Measurements from ENCODE around the gene MRPL41. TPM values are rescaled to one million over a fixed set of nuclear protein-coding genes. Genes with fewer than 3 reads are reported as not detected.
A peak's percentile ranks its signal among the peaks of the same experiment; 100 is the strongest.
"Not testable (repeated sequence)": the region's sequence is repeated elsewhere in the genome, so short reads cannot be mapped to it uniquely, and the experiment has no call there.

MRPL41 gene
- 10 to 100 TPM; 10.6 to 16.4 (median 14.7) TPM for polyA plus RNA-seq (ENCODE audit: insufficient read length in 3 of 3)

DNA sequence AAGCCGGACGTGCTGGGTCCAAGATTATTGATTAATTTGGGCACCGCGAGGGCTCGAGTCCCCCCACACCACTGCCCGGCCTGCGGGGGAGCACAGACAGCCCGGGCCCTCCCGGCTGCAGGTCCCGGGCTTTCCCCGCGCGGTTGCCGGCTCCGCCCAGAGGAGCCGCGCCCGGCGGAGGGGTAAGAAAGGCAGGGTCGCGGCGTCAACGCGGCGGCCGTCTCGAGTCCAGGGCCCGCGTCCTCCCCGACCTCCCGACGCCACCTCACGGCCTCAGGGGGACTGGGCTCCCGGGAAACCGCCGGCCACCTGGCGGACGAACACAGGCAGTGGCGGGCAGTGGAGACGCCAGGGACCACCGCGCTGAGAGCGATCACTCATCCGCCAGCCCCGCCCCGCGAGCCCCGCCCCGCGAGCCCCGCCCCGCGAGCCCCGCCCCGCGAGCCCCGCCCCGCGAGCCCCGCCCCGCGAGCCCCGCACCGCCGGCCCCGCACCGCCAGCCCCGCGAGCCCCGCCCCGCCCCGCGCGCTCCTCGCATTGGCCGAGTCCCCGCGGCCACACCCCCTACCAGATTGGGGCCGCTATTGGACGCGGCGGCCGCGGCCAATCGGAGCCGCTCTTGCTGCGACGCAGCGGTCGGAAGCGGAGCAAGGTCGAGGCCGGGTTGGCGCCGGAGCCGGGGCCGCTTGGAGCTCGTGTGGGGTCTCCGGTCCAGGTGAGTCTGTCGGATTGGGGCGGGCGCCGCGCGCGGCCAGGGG lies at the start of gene MRPL41:
MRPL41 (plus strand) TSS at position 616 of the 758 bp plus-strand sequence. CDS start 203 bp downstream, outside the sequence.
- DNase-seq (ENCODE audit: low read depth in 3 of 3, low spot score in 2 of 3): peak; percentile 37 to 75 (median 43)

GRCh38 chr9:137502008-137502911 lies 49.4 kb upstream of the MRPL41 start:
- DNase-seq (ENCODE audit: low read depth in 3 of 3, low spot score in 2 of 3): no peak

- no peak for DNase-seq (ENCODE audit: low read depth in 3 of 3, low spot score in 2 of 3)
These were observed 47.3 kb upstream of the MRPL41 start for GRCh38 chr9:137504432-137504777.

DNA sequence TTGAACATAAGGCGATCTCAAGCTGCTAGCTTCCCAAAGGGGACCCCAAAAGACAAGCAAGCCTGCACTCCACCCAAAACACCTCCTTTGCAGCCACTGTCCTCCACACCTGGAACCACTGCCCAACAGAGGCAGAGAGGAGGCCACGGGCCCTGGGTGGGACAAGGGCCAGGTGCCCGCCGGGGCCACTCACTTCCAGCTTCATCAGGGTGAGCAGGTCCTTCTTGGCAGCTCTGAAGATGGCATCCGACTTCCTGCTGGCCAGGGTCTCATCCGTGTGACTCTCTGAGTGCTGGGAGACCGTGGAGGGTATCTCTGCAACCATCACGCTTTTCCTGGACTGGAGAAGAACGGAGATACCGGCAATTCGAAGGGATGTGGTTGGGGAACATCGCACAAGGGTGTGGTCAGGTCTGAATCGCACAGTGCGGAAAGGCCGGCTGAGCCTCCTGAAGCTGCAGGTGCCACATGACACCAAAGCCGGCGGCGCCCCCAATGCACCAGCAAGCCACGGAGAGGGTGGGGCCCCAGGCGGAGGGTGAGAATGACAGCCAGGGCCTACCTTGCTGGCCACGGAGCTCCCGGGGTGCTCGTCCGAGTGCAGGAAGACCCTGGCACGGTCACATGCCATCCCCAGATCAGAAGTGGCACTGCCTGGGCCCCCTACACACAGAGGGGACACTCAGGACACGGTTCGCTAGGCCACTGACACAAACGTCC lies 46.1 kb upstream of the MRPL41 start:
- DNase-seq (ENCODE audit: low read depth in 3 of 3, low spot score in 2 of 3): no peak

- DNase-seq (ENCODE audit: low read depth in 3 of 3, low spot score in 2 of 3): no peak
These were observed 45.4 kb upstream of the MRPL41 start for GRCh38 chr9:137506274-137506673.

GRCh38 chr9:137506702-137507171 lies 44.9 kb upstream of the MRPL41 start:
- no peak for DNase-seq (ENCODE audit: low read depth in 3 of 3, low spot score in 2 of 3)

- DNase-seq (ENCODE audit: low read depth in 3 of 3, low spot score in 2 of 3): no peak
These were observed 42.5 kb upstream of the MRPL41 start for GRCh38 chr9:137509198-137509597.

DNA sequence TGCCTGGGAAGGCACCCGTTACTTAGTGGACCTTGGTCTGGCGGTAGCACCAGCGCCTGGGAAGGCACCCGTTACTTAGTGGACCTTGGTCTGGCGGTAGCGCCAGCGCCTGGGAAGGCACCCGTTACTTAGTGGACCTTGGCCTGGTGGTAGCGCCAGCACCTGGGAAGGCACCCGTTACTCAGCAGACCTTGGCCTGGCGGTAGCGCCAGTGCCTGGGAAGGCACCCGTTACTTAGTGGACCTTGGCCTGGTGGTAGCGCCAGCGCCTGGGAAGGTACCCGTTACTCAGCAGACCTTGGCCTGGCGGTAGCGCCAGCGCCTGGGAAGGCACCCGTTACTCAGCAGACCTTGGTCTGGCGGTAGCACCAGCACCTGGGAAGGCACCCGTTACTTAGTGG lies 40.6 kb upstream of the MRPL41 start:
- DNase-seq (ENCODE audit: low read depth in 3 of 3, low spot score in 2 of 3): not testable (repeated sequence)

GRCh38 chr9:137511758-137512463 lies 39.8 kb upstream of the MRPL41 start:
- no peak for DNase-seq (ENCODE audit: low read depth in 3 of 3, low spot score in 2 of 3)

- not testable (repeated sequence) for DNase-seq (ENCODE audit: low read depth in 3 of 3, low spot score in 2 of 3)
These were observed 38.5 kb upstream of the MRPL41 start for GRCh38 chr9:137513136-137513535.

DNA sequence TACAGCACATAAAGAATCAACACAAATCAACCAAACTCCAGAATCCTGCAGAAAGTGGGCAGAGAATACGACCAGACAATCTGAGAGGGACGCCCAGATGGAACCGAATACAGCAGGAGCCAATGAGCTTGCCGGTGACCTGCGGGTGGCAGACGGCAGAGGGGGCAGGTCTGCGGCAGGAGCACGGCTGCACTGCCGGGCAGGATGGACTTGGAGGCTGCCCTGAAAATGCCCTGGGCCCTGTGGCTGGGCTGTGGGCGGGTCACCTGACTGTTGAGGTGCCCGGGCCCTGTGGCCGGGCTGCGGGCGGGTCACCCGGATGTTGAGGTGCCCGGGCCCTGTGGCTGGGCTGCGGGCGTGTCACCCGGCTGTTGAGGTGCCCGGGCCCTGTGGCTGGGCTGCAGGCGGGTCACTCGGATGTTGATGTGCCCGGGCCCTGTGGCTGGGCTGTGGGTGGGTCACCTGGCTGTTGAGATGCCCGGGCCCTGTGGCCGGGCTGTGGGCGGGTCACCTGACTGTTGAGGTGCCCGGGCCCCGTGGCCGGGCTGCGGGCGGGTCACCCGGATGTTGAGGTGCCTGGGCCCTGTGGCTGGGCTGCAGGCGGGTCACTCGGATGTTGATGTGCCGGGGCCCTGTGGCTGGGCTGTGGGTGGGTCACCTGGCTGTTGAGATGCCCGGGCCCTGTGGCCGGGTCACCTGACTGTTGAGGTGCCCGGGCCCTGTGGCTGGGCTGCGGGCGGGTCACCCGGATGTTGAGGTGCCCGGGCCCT lies 37.7 kb upstream of the MRPL41 start:
- not testable (repeated sequence) for DNase-seq (ENCODE audit: low read depth in 3 of 3, low spot score in 2 of 3)

DNA sequence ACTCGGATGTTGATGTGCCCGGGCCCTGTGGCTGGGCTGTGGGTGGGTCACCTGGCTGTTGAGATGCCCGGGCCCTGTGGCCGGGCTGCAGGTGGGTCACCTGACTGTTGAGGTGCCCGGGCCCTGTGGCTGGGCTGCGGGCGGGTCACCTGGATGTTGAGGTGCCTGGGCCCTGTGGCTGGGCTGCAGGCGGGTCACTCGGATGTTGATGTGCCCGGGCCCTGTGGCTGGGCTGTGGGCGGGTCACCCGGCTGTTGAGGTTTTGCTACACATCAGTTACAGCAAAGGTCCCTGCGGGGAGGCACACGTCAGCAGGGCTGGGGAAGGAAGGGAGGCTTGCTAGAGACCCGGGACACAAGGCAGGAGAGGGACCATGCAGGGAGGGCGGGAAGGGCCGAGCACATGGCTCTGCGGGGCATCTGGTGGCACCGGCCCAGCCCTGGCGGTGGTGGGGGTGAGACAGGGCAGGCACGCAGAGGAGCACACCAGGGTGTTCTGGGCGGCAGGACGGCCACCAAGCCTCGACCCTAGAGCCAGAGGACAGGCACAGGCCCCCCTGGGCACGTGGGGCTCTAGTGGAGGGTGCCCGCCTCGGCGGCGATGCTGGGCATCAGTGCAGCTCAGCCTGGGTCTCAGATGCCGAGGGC lies 36.9 kb upstream of the MRPL41 start:
- DNase-seq (ENCODE audit: low read depth in 3 of 3, low spot score in 2 of 3): no peak

- no peak for DNase-seq (ENCODE audit: low read depth in 3 of 3, low spot score in 2 of 3)
These were observed 36.3 kb upstream of the MRPL41 start for GRCh38 chr9:137515338-137515724.

DNA sequence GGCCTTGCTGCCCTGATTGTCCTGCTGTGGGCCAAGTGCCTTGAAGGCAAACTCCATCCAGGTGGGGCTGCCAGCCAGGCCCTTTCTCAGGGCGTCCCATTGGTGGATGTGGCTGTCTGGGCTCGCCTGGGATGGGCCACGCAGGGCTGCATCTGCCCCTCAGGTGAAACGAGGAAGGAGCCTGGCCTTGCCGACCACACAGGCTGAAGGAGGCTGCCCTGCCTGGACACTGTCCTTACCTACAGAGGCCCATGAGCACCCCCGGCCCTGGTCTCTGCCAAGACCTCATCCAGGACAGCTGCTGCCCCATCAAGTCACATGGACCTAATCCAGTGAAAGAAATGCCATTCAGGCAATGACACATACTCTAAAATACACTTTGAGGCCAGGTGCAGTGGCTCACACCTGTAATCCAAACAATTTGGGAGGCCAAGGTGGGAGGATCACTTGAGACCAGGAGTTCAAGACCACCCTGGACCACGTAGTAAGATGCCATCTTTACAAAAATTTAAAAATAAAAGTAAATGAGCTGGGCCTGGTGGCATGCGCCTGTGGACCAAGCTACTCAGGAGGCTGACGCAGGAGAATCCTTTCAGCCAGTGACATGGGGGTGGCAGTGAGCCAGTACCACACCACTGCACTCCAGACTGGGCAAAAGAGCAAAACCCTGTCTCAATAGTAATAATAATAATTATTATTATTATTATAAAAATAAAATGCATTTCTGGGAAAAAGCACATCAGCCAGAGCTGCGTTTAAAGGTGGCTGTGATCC lies 35.3 kb upstream of the MRPL41 start:
- no peak for DNase-seq (ENCODE audit: low read depth in 3 of 3, low spot score in 2 of 3)

DNA sequence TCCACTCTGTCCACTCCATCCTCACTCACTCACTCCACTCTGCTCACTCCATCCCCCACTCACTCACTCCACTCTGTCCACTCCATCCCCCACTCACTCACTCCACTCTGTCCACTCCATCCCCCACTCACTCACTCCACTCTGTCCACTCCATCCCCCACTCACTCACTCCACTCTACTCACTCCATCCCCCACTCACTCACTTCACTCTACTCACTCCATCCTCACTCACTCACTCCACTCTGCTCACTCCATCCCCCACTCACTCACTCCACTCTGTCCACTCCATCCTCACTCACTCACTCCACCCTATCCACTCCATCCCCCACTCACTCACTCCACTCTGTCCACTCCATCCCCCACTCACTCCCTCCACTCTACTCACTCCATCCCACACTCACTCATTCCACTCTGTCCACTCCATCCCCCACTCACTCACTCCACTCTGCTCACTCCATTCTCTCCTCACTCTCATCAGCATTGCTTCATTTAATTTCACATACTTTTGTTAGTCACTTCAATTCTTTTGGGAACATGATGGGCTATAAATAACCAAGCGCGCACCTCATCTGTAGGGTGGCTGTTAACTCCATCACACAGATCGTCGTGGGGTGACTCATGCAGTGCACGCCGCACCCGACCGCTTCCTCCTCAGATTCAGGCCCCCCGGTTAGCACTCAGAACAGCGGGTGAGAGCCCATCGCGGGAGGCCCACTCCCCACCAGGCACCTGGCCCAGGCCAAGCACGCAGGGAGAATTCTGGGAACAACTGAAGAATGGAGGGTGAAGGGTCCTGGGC lies 32.8 kb upstream of the MRPL41 start:
- DNase-seq (ENCODE audit: low read depth in 3 of 3, low spot score in 2 of 3): not testable (repeated sequence)

DNA sequence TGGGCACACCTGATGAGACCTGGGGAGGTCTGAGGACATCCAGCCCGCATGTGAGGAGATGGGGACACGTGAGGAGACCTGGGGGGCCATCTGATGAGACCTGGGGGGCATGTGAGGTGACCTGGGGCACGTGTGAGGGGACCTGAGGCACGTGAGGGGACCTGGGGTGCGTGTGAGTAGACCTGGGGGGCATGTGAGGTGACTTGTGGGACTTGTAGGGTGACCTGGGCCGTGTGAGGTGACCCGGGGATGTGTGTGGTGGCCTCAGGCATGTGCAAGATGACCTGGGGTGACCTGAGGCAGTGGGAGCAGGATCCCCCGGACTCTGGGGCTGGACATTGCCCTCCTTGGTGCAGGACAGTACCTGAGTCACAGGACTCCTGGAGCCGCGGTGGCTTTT lies 32.1 kb upstream of the MRPL41 start:
- DNase-seq (ENCODE audit: low read depth in 3 of 3, low spot score in 2 of 3): no peak

DNA sequence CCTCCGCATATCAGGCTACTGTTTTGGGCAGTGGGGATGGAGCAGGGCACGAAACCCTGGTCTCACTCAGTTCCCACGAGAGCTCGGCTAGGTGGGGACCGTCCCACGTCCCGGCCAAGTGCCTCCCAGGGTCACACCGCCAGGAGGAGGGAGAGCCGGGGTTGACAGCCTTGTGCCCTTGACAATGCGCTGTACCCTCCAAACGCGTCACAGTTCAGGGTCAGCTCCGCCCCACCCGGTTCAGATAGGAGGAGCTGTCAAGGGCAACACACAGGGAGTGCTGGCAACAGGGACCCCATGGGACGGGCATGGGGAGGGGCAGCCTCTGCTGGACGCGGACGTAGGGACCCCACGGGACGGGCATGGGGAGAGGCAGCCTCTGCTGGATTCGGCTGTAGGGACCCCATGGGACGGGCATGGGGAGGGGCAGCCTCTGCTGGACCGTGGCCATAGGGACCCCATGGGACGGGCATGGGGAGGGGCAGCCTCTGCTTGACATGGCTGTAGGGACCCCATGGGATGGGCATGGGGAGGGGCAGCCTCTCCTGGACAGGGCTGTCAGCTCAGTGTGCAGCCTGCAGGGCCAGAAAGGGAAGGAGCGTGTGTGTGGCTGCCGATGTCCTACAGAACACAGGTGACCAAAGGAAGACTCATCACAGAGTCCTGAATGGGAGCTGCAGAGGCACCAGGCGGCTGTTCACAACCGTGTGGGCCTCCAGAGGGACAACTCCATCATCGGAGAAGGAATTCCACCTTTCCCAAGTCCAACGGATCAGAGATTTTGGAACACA lies 30.9 kb upstream of the MRPL41 start:
- DNase-seq (ENCODE audit: low read depth in 3 of 3, low spot score in 2 of 3): no peak

Measured in right renal cortex interstitium (tissue), 3 donors.